HG03060 (cell line): ENCODE measurements around the gene CFAP58.

Source experiments
- ATAC-seq: cut with Tn5 transposase; IDR thresholded peaks from one replicate; pipeline ENCODE4 v1.9.1; 2021; ENCODE audit warnings: low read depth, moderate number of reproducible peaks; ENCODE audit not compliant: unreplicated experiment

Gene CFAP58

DNA sequence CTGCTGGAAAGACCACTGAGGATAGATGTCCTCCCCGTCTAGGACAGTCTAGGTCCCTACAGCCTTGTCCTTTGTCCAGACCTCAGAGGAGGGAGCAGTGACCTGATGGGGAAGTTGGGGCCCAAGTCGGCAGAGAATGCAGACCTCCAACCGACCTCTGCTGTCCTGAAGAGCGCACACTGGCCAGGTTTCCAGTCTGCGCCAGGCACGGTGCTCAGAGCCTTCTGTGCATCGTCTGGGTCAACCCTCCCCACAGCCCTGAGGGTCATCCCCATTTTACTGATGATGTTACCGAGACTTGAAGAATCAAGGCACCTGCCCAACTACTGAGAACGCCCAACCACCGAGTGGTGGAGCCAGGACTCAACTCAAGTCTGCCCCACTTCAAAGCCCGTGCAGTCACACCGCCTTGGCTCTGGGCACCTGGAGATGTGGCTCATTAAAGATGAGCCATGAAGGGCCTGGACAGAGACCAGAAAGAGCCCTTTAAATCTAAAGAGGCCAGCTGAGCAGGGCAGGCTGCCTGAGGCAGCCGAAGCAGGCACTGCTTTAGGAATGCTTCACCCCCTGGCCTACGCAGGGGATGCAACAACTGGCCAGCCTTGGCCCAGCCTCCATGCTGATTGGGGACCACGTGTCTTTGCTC is 19.8 kb upstream of the CFAP58 start:
- ATAC-seq: no peak

DNA sequence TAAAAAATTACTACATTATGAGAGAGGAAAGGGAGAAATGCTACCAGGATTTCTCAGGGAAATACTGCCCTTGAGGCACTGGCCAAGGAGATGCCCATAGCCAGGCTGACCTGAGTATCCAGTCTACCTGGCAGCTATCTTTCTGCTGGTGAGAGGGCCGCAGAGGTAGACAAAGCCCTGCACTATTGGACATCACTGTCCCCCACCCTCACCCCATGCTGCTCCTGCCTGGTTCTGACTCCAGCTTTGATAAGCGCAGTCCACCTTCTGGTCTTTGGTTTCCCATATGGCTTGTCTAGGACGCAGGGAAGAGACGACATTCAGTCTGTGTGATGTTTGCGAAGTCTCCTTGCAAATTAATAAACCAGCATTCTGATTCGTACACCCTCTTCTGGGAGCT is 19.1 kb upstream of the CFAP58 start:
- no peak for ATAC-seq

DNA sequence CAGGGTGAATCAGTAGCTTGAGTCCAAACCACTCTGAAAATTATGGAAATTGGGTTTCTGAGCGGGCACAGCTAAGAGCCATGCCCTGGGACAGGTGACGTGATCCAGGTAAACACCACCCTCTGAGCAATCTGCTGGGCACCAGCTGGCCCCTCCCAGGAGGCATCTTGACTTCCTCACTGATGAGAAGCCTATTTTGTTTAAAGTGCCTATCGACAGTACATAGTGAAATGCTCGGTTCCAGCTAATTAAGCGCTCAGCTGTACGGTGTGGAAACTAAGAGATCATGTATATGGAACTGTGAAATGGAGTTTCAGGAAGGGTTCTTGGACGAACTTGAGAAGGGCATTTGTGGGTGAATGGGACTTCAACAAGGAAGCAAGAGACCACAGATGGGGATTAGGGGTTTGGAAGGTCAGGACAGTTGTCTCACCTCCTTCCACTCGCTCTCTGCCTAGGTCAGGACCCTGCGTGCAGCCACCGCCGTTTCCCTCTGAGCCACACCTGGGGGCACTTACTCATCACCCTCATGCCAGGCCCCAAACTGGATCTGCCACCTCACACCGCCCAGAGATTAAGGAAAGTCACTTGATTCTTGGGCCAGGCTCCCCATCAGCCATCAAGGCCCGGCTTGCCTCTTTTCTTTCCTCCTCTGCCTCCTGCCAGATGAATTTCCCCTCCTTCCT is 18.5 kb upstream of the CFAP58 start:
- no peak for ATAC-seq

DNA sequence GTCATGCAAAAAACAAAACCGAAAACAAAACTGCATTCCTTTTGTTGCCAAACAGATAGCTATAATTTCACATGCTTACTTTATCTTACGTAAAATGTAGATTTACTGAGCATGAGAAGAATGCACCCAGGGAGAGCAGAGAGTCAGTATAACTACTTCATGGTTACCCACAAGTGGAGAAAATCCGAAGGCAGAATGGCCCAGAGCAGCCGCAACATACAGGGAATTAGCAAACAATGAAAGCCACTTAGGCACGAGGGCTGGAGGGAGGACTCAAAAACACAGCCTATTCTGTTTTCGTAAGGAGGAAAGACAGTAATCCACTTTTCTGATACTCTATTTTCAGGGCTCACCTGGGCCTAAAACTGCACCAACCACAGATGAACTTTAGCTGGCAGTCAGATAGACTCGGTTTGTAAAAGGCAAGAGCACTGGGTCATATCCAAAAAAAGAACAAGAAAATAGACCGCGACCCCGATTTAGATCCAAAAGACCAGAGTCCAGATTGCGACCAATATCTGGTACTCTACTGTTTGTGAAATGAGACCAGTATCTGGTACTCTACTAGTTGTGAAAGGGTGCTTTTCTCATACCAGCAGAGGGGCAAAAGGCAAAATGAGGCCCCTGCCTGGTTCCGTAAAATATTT is 16.7 kb upstream of the CFAP58 start:
- ATAC-seq: no peak

DNA sequence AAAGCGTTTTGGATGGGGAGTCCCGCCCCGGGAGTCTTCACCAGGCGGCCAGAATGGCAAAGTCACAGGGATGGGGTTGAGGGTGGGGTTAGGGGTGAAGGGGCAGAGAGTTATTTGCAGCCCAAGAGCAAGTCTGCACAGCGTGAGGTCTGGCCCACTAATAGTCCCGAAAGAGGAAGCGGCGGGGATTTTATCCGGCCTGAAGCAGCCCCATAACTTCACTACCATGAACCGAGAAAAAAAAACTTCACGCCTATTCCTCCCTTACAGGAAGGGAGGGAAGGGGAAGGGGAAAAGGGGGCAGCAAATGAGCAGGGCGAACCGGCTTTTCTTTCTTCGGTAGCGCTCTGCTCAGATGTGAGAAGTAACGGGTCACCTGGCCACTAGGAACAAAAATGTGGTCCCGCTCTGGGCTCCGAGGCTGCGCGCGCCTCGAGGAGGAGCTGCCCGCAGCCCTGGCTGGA is 16.1 kb upstream of the CFAP58 start:
- ATAC-seq: peak; percentile 20

DNA sequence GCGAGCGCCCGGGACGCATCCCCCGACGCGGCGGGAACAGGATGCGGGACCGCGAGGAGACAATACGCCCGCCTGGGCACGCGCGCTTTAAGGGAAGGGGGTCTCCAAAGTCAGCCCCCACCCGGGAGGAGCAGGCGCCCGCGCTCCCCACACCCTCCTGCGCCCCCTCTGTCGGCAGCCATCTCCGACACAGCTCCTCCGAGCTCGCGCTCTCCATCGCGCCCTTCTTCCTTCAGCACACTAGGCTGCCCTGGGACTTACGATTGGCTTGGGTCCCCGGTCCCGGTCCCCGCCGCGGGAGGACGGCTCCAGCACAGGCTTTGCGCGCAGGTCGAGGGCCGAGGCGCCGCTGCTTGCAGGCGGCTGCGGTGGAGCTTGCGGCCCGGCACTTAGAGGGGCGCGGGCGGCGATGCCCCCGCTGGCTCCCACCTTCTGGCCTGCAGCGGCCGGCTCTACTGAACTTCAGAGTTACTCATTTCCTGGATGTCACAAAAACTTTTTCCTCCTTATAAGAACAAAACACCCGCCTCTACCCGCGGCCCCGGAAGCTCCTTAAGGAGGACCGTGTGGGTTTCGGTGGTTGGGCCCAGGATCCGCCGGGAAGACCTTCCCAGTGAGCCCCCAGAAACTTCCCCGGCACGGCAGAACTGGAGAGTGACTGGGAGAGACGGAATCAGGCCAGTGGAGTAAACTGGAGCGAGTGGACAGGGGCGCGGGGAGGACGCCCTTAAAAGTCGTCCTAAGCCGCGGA is 15.5 kb upstream of the CFAP58 start, which contains the start of gene ITPRIP:
ITPRIP (minus strand) TSS at position 481 of the 751 bp plus-strand sequence. CDS start 22,414 bp downstream, outside the sequence.
- peak; percentile 35 for ATAC-seq

GRCh38 chr10:104339469-104340110 is 14.0 kb upstream of the CFAP58 start:
- no peak for ATAC-seq

- no peak for ATAC-seq
These were observed 13.5 kb upstream of the CFAP58 start for GRCh38 chr10:104340111-104340526.

- no peak for ATAC-seq
These were observed 13.0 kb upstream of the CFAP58 start for GRCh38 chr10:104340641-104341040.

DNA sequence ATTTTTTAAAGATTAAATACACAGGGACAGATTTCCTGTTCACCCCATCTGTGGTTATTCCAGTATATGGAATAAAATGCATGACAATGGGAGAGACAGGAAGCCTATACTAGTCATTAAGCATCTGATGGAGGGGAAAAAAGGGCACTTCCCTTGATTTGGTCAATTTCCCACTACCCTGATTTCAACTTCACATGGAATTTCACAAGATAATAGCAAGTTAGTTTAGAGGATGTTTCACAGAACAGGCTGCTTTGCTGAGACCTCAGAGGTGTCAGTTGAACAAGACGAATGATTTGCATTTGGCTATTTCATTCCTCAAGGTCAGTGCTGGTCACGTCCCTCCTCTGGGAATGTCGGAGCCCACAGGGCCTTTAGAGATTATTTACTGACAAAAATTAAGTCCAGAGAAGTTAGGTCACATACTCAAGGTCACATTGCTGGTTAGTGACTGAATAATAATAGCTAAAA is 10.7 kb upstream of the CFAP58 start:
- no peak for ATAC-seq

DNA sequence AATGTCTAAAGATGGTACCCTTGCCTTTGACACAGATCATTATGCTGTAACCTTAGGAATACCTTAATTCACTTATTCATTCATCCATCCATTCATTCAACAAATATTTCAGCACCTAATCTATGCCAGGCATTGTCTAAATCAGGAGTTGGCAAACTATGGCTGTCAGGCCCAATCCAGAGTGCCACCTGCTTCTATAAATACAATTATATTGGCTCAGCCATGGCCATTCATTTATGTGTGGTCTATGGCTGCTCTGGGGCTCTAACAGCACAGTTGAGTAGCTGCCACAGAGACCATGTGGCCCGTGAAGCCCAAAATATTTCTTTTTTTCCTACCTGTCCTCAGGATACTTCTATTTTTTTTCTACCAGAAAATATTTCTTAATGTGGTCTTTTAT is 9.4 kb upstream of the CFAP58 start:
- no peak for ATAC-seq

- no peak for ATAC-seq
These were observed 8.1 kb upstream of the CFAP58 start for GRCh38 chr10:104345515-104345914.

- ATAC-seq: no peak
These were observed 7.7 kb upstream of the CFAP58 start for GRCh38 chr10:104345941-104346340.

- no peak for ATAC-seq
These were observed 6.2 kb upstream of the CFAP58 start for GRCh38 chr10:104347295-104348045.

- no peak for ATAC-seq
These were observed 5.0 kb upstream of the CFAP58 start for GRCh38 chr10:104348601-104349000.

- peak; percentile 41 for ATAC-seq
These were observed 4.0 kb upstream of the CFAP58 start for GRCh38 chr10:104349623-104350126.

DNA sequence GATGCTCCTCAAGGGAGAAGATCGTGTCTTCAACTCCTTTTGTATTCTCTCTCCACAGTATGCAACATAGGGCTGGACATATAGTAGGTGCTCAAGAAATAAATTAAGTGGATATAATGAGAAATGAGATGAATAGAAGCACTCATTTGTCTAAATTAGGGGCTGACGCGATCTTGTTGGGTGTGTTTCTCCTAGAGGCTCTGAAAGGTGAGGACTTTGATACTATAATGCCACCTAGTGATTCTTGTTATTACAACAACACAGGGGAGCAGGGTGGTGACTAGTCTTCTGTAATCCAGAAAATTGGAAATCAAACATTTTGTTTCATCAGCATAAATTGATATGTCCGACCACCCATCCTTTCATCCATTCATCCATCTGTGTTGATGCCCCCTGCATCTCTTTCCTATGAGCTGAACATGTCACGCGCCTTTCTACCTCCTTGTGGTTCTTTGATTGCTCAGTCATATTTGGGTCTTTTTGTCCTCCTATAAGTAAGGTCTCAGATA is 3.5 kb upstream of the CFAP58 start:
- ATAC-seq: peak; percentile 23

DNA sequence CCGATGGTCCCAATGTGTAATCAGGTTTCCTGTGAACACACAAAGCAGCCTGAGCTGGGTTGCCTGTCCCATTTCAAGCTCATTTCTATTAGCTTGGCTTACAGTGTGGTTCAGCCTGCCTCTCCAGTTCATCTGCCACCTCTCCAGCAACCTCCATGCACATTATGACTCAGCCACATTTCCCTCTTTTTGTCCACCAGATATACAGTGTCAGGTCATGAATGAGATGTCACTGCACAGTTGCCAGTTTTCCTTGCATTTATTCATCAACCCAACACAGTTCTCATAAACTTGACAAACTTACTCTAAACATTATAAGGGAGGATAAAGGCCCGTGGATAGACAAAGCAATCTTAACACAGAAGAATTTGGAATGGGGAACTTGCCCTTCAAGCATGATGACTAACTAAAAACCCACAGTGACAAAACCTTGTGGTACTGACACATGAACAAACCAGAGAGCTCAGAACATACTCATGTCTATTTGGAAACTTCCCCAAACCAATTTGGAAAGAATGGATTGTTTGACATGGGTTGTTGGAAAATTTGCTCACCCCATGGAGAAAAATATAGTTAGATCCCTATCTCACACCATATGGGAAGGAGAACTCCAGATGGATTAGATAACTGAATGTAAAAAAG is 2.5 kb upstream of the CFAP58 start:
- ATAC-seq: no peak

GRCh38 chr10:104351919-104352318 is 1.7 kb upstream of the CFAP58 start:
- ATAC-seq: peak; percentile 20
